ENCODE data around the gene GTSE1.

DNA sequence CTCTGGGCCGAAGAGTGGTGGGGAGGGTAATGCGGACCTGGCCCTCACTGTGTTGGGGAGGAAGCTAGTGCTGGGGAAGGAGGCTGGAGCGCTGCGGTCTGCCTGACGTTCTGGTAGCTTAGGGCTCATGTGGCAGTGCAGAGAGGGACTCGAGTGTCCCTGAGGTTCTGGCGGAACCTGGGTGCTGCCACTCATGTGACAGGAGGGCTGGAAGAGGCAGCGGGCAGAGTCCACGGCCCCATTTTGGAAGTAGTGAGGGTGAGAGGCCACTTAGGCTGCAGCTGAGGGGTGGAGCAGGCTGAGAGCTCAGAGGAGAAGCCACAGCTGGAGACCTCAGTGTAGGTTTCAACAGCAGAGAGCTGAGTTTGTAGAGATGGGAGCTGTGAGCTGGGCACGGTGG is 22.6 kb downstream of the GTSE1 start:
- TF ChIP-seq POLR2A (IDR thresholded peaks at IDR 0.05; ENCODE audit: low read length) (no peak), CTCF (IDR thresholded peaks at IDR 0.05) (no peak), RAD21 (conservative IDR thresholded peaks at IDR 0.05 in 1 of 2, IDR thresholded peaks at IDR 0.05 in 1 of 2) (no peak), REST (IDR thresholded peaks at IDR 0.05) (no peak), MYC (IDR thresholded peaks at IDR 0.05; ENCODE audit: borderline replicate concordance, low read length) (no peak)
